ENCODE measurements around the gene SLC9A9. TPM values are rescaled to one million over a fixed set of nuclear protein-coding genes. Genes with fewer than 3 reads are reported as not detected.

SLC9A9 gene
- total and polyA plus RNA-seq, 2 of the 8 experiments (the other 6 are each of a cell fraction or from before 2014, with no cell fraction given): 0.48 to 1.1 TPM

- H3K79me2 ChIP-seq (ENCODE audit: control insufficient read depth in 1 of 2, insufficient read depth in 2 of 2, low read length in 2 of 2): no peaks in the 10 kb centered on the region
- DNase-seq (ENCODE audit: low read depth in 1 of 2, low spot score in 2 of 2): no peak
- TF ChIP-seq TAF1 (IDR thresholded peaks at IDR 0.05; ENCODE audit: low read depth, low read length) (no peak), TCF12 (IDR thresholded peaks at IDR 0.05; ENCODE audit: low read depth, low read length) (no peak), BRCA1 (IDR thresholded peaks at IDR 0.05; ENCODE audit: low read depth, low read length) (no peak), SP1 (IDR thresholded peaks at IDR 0.05; ENCODE audit: low read depth, low read length) (no peak), NANOG (IDR thresholded peaks at IDR 0.05; ENCODE audit: insufficient read depth, low read depth, low read length, poor library complexity, severe bottlenecking) (no peak), POU5F1 (IDR thresholded peaks at IDR 0.05; ENCODE audit: low read depth, low read length) (no peak), RFX5 (IDR thresholded peaks at IDR 0.05; ENCODE audit: borderline replicate concordance, low read depth, low read length) (no peak), EGR1 (IDR thresholded peaks at IDR 0.05; ENCODE audit: borderline replicate concordance, low read depth, low read length) (no peak), EZH2 (IDR thresholded peaks at IDR 0.05; ENCODE audit: low read depth, low read length, severe bottlenecking) (no peak), GABPA (IDR thresholded peaks at IDR 0.05; ENCODE audit: borderline replicate concordance, insufficient read depth, low read length) (no peak), TAF7 (optimal IDR thresholded peaks at IDR 0.05; ENCODE audit: borderline replicate concordance, low read depth, low read length) (no peak), CTBP2 (IDR thresholded peaks at IDR 0.05; ENCODE audit: borderline replicate concordance, insufficient read depth, insufficient read length, low read length) (no peak), SIN3A (conservative IDR thresholded peaks at IDR 0.05 in 1 of 2, IDR thresholded peaks at IDR 0.05 in 1 of 2; ENCODE audit: low read depth in 1 of 2, low read length in 2 of 2) (no peak), SAP30 (IDR thresholded peaks at IDR 0.05; ENCODE audit: insufficient read depth, insufficient replicate concordance, low read length) (no peak), CHD2 (IDR thresholded peaks at IDR 0.05; ENCODE audit: low read length) (no peak)
Measured at GRCh38 chr3:143749926-143750325, 98.3 kb downstream of the SLC9A9 start.

More at GRCh38 chr3:143749926-143750325, 98.3 kb downstream of the SLC9A9 start:
- no peak for FAIRE-seq
- Histone ChIP-seq H3K9ac (replicated peaks in 1 of 4; ENCODE audit: extremely low read depth in 1 of 4, low read depth in 3 of 4, low read length in 3 of 4) (no peak overlapping the region), H2BK120ac (replicated peaks; ENCODE audit: low read depth, low read length) (no peak overlapping the region), H4K20me1 (replicated peaks in 1 of 2; ENCODE audit: control insufficient read depth in 1 of 2, insufficient read depth in 2 of 2, low read length in 2 of 2) (no peaks in the 10 kb centered on the region), H3K9me3 (ENCODE audit: insufficient read depth in 2 of 2, low read depth in 1 of 2, low read length in 1 of 2) (no peaks in the 10 kb centered on the region), H3K36me3 (ENCODE audit: control insufficient read depth in 2 of 4, insufficient read depth in 4 of 4, low read length in 3 of 4) (no peaks in the 10 kb centered on the region), H2AK5ac (ENCODE audit: low read depth, low read length) (no peak overlapping the region), H4K91ac (replicated peaks; ENCODE audit: insufficient read length, low read length) (no peak overlapping the region), H3K23ac (ENCODE audit: insufficient read length) (no peak overlapping the region), H3K14ac (ENCODE audit: insufficient read length) (no peak overlapping the region), H2BK5ac (ENCODE audit: low read depth, low read length) (no peak overlapping the region), H3K27me3 (replicated peaks in 1 of 4; ENCODE audit: control insufficient read depth in 3 of 4, extremely low read depth in 1 of 4, insufficient read depth in 3 of 4, low read length in 3 of 4) (no peaks in the 10 kb centered on the region), H4K5ac (ENCODE audit: insufficient read length, low read depth, low read length) (no peak overlapping the region), H3K18ac (ENCODE audit: extremely low read depth, low read length) (no peak overlapping the region), H4K8ac (ENCODE audit: extremely low read depth, insufficient read depth, low read length) (no peak overlapping the region), H3K4me2 (ENCODE audit: insufficient read depth in 1 of 2, low read depth in 2 of 2, low read length in 2 of 2) (no peak overlapping the region), H3K4ac (replicated peaks; ENCODE audit: insufficient read length, low read depth, low read length) (no peak overlapping the region), H2BK12ac (ENCODE audit: low read depth, low read length) (no peak overlapping the region), H2BK15ac (ENCODE audit: low read length) (no peak overlapping the region), H3K56ac (replicated peaks; ENCODE audit: insufficient read length, low read depth, low read length) (no peak overlapping the region), H3K4me1 (replicated peaks in 1 of 4; ENCODE audit: control insufficient read depth in 3 of 4, insufficient read depth in 4 of 4, low read length in 3 of 4) (no peaks in the 10 kb centered on the region), H2BK20ac (ENCODE audit: low read length) (no peak overlapping the region), H3K4me3 (ENCODE audit: extremely low read depth in 1 of 4, insufficient read depth in 2 of 4, low read depth in 3 of 4, low read length in 4 of 4) (no peak overlapping the region), H3K23me2 (ENCODE audit: low read depth, low read length) (no peaks in the 10 kb centered on the region), H3K27ac (ENCODE audit: low read depth, low read length) (no peak overlapping the region), H2AFZ (ENCODE audit: low read length) (no peak overlapping the region), H3K79me1 (ENCODE audit: low read depth, low read length) (no peaks in the 10 kb centered on the region)
- ChIA-PET CTCF (ENCODE audit: partially characterized antibody) (no interaction called here), POLR2A (ENCODE audit: partially characterized antibody) (no interaction called here)
- 92% methylated on average over 5 of the region's 5 CpGs; no CpG with 5 or more reads in 1 of the 2 experiments for WGBS, 2 experiments (ENCODE audit: extremely low coverage in 1 of 2, insufficient coverage in 1 of 2, insufficient read length in 1 of 2, insufficient replicate concordance in 2 of 2, low coverage in 1 of 2, low lambda C conversion rate in 2 of 2, missing lambda C conversion rate in 1 of 2)
